Ramos (cell line): ENCODE measurements around the gene XPOT.

Experiments
- in situ Hi-C: fragments of 300-500 bp; cut with MboI; formaldehyde crosslinking; loops from one replicate; pipeline ENCODE4 v1.14.3; 2022; ENCODE audit warnings: low sequenced_read_pairs; ENCODE audit not compliant: unreplicated experiment

Gene XPOT

DNA sequence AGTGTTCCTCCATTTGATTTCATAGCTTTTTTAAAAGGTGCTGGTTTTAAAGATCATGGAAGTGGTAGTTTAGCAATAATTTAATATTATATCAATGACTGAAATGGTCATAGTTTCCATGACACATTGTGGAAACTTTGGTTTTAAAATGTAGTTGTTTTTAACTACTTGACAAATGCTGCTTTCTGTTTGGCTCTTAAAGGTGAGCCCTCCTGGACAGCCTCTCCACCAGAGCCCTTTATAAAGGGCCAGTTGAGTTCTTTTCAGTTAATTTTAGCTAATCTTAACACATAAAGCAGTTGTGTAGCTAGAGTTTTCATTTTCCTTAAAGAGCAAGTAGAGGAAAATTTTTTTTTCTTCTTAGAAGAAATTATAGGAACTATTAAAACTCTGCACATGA is 14.0 kb downstream of the XPOT start:
- in situ Hi-C loops = no loop called here

DNA sequence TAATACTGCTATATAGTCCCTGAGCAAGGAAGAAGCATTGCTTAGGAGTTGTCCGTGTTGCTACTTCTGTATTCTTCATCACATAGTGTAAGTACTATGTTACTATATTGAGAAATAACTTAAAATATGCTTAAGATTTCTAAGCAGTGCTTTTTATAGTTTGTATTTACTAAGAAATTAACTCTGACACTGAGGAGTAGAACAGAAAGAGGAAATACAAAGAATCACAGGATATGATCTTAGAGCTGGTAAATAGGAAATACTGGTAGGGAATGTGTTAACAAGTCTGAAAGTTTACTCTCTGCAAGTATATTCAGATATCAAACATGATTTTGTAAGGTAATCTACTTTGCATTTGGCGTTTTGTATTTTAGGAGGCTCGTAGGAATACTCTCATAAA is 15.5 kb downstream of the XPOT start:
- in situ Hi-C loops = no loop called here

DNA sequence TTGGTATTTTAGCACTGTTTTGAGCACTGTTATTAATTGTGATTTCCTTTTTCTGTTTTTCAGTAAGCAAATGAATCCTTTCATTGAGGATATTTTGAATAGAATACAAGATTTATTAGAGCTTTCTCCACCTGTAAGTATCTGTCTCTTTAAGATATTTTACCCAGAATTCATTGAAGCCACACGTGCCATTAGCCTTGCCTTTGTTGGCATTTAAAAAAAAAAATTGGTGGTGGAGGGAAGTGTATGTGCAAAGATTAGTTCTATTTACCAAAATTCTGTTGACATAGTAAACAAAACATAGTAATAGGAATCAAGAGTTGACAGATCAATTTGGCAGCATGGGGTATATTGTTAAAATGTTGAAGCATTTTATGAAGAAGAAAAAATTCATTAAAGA is 23.8 kb downstream of the XPOT start:
- in situ Hi-C loops = no loop called here

DNA sequence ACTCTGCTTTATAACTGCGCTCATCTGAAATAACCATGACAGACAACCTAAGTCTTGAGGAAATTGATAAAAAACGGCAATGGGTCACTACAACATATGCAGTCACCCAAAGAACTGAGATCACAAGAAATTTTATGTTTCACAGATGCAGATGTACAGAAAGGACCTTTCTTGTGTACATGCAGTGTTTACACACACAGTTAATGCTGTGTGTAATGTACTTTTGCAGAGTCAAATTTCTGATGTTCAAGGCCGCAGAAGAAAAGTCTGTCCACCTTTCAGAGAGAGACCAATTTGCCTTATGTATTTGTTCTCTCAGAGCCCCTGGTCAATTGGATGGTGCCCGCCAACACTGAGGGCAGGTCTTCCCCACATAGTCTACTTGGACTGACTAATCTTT is 24.8 kb downstream of the XPOT start:
- in situ Hi-C loops = no loop called here

DNA sequence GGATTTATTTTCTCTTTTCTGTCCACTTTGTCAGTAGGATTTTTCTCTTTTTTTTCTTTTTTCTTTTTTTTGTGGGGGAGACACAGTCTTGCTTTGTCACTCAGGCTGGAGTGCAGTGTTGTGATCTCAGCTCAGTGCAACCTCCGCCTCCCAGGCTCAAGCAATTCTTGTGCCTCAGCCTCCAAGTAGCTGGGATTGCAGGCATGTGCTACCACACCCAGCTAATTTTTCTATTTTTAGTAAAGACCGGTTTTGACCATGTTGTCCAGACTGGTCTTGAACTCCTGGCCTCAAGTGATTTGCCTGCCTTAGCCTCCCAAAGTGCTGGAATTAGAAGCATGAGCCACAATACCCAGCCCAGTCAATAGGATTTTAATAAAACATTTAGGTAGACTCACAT is 26.7 kb downstream of the XPOT start:
- in situ Hi-C loops = no loop called here

DNA sequence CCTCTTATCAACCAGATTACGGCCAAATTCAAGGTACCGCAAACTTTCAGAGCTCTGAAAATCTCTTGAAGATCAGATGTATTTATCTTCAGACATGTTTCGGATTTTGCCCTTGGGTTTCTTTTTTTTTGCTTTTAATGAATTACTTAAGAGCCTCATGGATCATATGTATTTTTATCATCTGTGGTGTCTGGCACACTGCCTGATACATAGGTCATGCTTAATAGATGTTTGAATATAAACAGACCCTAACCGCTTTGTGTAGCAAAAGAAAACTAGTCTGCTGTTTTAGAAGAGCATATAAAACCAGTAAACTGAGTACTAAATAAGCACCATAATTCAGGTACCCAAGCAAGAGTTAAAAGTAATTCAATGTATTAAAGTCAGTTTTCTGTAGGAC is 27.6 kb downstream of the XPOT start:
- in situ Hi-C loops = no loop called here

DNA sequence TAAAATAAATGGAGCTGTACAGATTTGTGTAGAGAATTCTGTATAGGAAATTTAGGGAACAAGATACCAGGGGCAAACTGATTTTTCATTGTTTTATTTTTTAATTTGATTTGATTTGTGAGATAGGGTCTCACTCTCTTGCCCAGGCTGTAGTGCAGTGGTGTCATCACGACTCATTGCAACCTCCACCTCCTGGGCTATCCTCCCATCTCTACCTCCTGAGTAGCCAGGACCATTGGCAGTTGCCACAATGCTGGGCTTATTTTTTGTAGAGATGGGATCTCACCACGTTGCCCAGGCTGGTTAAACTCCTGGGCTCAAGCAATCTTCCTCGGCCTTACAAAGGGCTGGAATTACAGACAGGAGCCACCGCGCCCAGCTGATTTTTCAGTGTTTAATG is 29.7 kb downstream of the XPOT start:
- in situ Hi-C loops = no loop called here

DNA sequence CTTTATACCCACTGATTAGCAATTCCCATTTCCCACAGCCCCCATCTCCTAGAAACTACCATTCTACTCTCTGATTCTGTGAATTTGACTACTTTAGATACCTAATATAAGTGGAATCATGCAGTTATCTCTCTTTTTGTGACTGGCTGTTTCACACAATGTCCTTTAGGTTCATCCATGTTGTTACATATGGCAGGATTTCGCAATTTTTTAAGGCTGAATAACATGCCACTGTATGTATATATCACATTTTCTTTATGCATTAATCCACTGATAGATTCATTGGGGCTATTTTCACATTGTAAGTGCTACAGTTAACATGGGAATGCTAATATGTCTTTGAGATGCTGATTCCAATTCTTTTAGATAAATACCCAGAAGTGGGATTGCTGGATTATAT is 35.9 kb downstream of the XPOT start:
- in situ Hi-C loops = no loop called here

DNA sequence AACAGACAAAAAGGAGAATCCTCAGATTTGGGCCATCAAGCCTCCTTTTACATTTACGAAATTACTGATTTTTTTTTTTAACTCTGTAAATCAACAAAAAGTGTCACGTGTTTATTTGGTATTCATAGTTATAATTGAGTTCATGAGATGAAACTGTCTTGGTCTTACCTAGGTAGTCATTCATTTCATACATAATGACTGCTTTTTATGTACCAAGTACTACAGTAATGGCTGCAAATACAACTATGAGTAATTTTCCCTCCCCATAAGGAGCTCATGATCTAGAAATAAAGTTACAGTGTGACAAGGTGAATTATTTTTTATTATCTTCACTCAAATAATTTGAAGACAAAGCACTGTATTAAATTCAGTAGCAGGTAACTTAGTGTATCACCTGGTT is 41.3 kb downstream of the XPOT start:
- in situ Hi-C loops = no loop called here

DNA sequence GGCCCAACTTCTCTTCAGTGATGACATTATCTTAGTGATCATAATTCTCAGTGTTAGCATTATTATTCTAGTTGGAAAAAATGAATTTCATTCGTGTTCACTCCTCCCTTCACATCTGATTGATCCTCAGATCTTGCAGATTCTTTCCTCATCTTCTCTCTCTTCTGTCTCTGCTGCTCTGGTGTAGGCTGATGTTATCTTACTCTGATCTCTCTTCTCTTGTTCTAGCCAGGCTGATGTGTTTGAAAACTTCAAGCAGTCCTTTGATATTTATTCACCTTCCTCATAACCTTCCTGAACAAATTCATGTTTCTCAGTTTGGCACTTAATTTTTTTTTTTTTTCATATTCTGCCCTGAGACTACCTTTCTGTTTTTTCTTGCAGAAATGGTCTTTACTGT is 42.1 kb downstream of the XPOT start:
- in situ Hi-C loops = no loop called here

DNA sequence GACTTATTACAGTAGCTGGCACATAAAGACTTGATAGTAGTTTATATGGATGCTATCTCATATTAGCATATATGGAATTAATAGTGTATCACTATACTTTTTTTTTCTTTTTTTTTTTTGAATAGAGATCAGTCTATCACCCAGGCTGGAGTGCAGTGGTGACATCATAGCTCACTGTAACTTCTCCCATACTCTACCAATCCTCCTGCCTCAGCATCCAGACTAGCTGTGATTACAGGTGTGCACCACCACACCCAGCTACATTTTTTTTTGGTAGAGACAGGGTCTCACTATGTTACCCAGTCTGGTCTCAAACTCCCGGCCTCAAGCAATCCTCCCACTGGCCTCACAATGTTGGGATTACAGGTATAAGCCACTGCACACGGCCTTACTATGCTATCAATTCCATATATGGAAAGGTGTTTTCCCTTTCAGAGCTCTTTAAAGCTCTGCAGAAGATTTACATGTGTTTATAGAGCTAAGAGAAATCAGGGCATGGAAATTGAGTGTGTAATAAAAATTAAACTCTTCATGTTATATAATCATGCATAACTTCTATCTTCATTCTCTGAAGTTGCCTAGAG is 46.0 kb downstream of the XPOT start:
- in situ Hi-C loops = no loop called here

DNA sequence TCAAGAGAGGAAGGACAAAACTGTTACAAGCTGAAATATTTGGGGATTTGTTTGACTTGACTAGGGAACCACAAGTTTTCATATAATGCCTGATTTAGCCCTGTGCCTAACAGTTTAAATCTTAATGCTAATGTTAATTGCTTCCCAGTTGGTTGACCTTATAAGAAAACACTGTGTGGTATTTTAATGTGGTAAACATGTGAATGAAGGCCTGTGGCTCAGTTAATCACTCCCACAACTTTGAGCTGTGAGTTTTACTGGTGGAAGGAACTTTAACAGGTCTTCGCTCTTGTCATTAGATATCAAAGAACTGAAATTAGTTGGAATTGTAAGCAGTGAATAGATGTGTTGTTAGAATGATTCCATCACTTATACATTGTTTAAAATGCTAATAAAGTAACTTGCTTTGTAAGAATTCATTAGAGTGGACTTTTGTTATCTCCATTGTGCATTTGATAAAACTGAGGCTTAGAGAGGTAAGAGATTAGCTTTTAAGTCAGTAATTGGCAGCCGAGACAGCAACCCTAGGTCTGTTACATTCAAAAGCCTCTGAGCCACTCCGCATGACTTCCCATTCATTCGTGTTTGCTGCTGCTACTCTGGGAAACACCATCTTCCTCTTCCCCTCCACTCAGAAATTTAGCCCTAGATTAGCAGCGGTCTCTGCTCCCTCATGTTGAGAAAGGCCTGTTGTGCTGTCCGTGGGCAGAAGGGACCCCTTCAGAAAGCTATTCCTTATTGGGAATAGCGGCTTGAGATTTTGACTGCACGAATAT is 46.7 kb downstream of the XPOT start:
- in situ Hi-C loops = no loop called here

DNA sequence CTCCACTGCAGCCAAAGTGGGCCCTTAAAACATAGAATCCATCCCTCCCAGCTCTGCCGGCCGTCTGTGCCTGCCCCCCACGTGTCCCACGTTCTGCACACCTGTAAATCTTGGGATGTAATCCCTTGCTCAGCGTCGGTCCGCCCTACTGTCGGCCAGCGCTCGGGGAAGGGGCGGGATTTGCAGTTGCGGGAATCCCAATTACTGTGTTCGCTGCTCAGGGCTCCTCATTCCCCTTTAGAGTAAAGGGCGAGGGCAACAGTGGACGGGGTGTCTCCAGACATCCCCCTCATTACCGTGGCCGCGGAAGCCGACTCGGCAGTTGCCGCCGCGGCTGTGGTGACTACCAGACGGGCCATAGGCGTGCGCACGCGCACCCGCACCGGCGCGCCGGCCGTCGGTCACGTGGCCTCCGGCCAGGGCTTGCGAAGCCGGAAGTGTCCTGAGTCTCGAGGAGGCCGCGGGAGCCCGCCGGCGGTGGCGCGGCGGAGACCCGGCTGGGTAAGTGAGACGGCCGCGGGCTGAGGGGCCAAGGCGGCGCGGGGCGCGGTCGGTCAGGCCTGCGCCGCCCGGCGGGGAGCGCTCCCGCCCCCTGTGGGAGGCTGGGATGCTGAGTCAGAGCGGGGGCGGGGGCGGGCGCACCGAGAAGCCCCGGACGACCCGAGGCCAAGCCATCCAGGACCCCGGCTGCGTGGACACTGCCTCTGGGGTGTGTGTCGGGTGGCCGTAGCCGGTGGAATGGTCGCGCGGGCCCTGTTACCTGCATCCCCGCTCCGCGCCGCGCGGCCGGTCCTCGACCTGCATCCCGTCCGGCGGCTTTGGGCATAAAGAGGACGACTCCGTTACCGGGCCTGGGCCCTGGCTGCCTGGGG is 47.7 kb downstream of the XPOT start, which contains the start of gene TBK1:
Gene TBK1 (plus strand): TSS at position 434 of the 872 bp plus-strand sequence. CDS start 3,751 bp downstream, outside the sequence.
- in situ Hi-C loops = no loop called here

DNA sequence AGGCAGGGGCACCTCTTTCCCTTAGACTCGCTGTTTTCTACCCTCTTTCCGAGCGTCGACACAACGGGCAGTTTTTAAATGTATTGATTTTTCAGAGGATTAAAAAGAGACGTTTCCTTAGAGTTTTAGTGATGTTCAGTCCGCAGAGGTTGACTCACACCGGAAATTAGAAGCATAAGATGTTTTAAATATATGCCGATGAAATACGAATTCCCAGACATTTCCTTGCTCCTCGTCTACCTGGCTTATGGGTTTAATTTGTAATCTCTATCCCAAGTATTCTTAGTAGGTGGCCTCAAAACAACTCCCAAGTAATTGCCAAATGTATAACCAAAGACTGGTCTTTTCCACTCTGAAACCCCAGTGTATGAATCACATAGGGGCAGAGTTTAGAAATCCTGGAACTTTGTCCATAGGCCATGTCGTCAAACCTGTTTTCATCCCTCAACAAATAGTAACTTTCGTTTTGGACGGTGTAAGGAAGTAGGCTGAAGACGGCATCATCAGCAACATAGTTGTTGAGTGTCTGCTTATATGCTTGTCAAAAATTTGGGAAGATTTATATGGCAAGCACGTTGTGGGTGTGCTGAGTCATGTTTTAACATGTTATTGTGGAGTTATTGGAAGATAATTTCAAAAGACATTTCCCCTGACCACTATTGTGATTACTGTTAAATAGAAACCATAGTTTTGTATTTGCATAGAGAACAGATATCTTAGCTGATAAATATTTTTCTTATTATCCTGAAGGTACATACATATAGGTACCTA is 48.6 kb downstream of the XPOT start:
- in situ Hi-C loops = no loop called here

DNA sequence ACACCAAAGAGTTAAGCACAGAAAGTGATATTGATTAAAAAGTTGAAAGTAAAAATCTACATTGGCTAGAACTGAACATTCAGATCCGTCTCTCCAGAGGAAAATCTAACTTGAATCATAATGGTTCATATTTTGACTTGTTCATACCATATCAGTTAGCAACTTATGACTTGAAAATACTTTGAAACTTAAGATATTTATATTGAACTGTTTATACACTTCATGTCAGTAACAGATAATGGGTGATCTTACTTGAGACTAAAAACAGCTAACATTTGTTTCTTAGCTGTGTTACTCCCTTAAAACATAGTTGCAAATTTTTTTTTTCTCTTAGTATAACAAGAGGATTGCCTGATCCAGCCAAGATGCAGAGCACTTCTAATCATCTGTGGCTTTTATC is 51.3 kb downstream of the XPOT start:
- in situ Hi-C loops = no loop called here

DNA sequence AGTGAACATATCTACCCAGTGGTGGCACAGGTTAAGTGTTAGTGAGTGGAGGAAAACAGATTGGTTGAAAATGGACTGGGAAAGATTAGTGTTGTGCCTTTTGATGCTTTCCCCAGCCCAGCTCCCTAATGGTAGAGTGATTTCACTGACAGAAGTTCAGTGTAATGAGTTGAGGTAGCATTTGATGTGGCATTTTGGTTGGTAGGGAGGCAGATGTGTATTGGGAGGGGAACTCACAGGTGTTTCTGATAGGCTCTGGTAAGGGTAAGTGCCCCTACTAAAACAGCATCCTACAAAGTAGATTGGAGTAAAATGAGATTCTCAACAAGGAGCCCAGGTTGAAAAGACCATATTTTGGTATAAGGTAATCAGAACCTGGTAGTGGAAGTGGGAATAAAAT is 51.9 kb downstream of the XPOT start:
- in situ Hi-C loops = no loop called here

DNA sequence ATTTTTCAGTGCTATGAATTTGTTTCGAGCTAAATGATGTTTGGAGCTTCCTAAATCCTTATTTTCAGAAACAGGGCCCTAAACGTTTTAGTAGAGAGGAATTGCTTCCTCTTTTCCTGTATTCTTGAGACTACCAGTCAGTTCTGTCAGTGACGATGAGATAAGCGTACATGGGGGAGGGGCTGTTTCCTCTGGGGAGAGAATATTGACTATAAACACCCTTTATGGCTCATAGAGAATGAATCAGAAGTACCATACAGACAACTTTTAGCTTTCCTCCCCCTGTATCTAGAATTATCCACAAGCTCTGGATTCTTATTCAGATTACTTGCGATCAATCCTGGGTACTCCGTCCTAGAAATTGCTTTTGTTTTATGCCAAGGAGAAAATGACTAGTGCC is 52.8 kb downstream of the XPOT start:
- in situ Hi-C loops = no loop called here

DNA sequence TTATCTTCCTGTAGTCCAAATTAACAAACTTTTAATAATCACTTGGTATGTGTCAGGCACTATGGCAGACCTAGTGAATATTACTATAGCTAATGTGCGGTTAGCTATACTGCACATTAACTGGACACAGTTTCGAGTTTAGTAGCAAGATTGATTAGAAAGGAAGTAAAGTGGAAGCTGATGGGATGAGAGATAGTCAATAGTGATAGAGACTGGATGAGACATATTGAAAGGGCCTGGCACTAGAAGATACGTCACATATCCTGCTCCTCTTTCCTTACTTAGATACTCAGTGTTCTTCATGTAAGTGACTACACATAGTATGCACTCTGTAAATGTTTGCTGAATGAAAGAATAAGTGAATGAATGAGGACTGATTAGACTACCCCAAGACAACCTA is 53.3 kb downstream of the XPOT start:
- in situ Hi-C loops = no loop called here

DNA sequence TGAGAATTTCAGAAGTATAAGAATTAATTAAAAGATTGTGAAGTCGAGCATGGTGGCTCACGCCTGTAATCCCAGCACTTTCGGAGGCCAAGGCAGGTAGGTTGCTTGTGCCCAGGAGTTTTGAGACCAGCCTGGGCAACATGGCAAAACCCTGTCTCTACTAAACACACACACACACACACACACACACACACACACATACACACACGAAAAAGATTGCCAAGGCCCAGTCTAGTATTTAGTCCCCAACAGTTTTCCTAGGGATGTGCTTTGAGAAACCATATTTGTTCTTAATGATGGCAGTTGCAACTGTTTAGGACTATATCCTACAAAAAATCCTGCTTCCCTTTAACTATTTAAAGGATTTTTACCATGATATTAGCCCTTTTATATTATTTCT is 53.7 kb downstream of the XPOT start:
- in situ Hi-C loops = no loop called here

DNA sequence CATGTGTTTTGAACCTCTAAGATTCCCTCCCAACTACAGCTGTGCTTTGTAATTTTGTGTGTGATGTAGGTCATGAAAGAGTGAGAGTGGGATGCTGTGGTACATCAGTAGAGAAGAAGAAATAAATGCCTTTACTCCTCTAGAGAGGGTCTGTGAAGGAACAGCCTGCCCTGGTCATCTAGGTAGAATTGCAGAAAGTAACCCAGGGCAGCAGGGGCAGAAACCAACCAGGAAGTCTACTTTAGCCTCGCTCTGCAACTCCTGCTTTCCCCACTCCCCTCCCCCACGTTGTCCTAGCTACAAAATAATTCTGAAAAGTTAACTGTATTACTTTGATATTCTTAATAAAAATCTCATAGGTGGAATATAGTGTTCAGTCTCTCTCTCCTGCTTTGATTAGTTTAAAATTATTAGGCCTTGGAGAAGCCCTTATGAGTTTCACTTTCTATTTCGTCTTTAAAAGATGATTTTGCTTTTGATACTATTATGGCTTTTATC is 55.3 kb downstream of the XPOT start:
- in situ Hi-C loops = no loop called here
